ENCODE measurements around the gene EPYC.

DNA sequence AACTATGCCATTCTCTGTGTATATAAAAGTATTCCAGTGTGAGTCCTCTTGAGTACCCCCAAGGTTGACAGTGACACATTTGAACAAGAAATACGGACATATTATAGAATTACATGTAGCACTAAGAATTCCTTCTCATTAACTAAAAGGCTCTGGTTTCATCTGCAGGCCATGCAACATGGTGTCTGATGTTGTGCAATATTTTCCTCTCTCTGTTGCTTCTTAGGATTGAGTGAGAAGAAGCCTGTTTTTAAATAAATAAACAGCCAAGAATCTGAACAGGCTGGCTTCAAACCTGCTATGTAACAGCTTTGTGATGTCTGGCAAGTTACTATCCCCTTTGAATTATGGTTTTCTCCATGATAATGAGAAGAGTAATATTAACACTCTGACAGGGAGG lies 27.5 kb downstream of the EPYC start:
- TF ChIP-seq BACH1 (IDR thresholded peaks at IDR 0.05; ENCODE audit: borderline replicate concordance) (no peak), EZH2 (IDR thresholded peaks at IDR 0.05; ENCODE audit: borderline replicate concordance, control insufficient read depth, low read depth, low read length) (no peak), ZZZ3 (IDR thresholded peaks at IDR 0.05; ENCODE audit: control insufficient read depth, insufficient read length, low read depth) (no peak), EGR1 (IDR thresholded peaks at IDR 0.05; ENCODE audit: borderline replicate concordance in 1 of 2, low read depth in 2 of 2, low read length in 2 of 2) (no peak), RELA (IDR thresholded peaks at IDR 0.05; ENCODE audit: borderline replicate concordance, partially characterized antibody) (no peak), FOS (IDR thresholded peaks at IDR 0.05; ENCODE audit: borderline replicate concordance, extremely low read depth, insufficient read length) (no peak)
- TF ChIP-seq, protein P1, sequence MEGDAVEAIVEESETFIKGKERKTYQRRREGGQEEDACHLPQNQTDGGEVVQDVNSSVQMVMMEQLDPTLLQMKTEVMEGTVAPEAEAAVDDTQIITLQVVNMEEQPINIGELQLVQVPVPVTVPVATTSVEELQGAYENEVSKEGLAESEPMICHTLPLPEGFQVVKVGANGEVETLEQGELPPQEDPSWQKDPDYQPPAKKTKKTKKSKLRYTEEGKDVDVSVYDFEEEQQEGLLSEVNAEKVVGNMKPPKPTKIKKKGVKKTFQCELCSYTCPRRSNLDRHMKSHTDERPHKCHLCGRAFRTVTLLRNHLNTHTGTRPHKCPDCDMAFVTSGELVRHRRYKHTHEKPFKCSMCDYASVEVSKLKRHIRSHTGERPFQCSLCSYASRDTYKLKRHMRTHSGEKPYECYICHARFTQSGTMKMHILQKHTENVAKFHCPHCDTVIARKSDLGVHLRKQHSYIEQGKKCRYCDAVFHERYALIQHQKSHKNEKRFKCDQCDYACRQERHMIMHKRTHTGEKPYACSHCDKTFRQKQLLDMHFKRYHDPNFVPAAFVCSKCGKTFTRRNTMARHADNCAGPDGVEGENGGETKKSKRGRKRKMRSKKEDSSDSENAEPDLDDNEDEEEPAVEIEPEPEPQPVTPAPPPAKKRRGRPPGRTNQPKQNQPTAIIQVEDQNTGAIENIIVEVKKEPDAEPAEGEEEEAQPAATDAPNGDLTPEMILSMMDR (IDR thresholded peaks at IDR 0.05 in 2 of 3, conservative IDR thresholded peaks at IDR 0.05 in 1 of 3; ENCODE audit: control insufficient read depth in 2 of 3, extremely low read depth in 1 of 3, insufficient read depth in 1 of 3, low read depth in 3 of 3, low read length in 3 of 3): no peak
